Dermis microvascular lymphatic vessel endothelial cell (primary cell): ENCODE data around the gene SLC19A1. TPM values are rescaled to one million over a fixed set of nuclear protein-coding genes. Genes with fewer than 3 reads are reported as not detected.

ENCODE experiments used
- DNase-seq, 2 donors: peaks; one replicate each; pipeline versions ENCODE4 v3.0.0 to v3.0.0-alpha.2; 2010; ENCODE audit warnings: low read depth in 2 of 2
- total RNA-seq: library from RNA; depleted of rRNA; stranded (reverse); fragments of >200 nt; gene quantifications from 2 replicates; pipeline ENCODE4 v1.2.1, GENCODE V29; 2014

The SLC19A1 gene
- total RNA-seq, 1 donor from 2014 or later: 4.9 TPM

DNA sequence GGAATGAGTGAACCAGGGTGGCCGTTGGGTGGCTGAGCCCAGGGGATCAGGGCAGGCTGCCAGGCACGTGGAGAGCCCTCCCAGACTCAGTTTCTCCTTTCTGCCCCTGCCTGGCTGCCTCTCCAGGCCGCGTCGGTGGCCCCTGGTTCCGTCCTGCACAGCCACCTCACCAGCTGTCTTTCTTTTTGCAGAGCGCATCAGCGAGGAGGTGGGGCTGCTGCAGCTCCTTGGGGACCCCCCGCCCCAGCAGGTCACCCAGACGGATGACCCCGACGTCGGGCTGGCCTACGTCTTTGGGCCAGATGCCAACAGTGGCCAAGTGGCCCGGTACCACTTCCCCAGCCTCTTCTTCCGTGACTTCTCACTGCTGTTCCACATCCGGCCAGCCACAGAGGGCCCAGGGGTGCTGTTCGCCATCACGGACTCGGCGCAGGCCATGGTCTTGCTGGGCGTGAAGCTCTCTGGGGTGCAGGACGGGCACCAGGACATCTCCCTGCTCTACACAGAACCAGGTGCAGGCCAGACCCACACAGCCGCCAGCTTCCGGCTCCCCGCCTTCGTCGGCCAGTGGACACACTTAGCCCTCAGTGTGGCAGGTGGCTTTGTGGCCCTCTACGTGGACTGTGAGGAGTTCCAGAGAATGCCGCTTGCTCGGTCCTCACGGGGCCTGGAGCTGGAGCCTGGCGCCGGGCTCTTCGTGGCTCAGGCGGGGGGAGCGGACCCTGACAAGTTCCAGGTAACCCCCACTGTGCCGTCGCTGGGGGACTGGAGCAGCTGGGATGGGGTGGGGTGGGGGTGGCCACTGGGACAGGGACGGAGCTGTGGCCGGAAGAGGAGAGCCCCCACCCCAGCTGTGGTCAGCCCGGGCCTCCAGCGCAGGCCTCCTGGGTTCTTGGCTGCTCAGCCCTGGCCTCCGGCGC is 73.9 kb downstream of the SLC19A1 start:
- no peak for DNase-seq

GRCh38 chr21:45467221-45467779 is 74.9 kb downstream of the SLC19A1 start:
- no peak for DNase-seq

DNA sequence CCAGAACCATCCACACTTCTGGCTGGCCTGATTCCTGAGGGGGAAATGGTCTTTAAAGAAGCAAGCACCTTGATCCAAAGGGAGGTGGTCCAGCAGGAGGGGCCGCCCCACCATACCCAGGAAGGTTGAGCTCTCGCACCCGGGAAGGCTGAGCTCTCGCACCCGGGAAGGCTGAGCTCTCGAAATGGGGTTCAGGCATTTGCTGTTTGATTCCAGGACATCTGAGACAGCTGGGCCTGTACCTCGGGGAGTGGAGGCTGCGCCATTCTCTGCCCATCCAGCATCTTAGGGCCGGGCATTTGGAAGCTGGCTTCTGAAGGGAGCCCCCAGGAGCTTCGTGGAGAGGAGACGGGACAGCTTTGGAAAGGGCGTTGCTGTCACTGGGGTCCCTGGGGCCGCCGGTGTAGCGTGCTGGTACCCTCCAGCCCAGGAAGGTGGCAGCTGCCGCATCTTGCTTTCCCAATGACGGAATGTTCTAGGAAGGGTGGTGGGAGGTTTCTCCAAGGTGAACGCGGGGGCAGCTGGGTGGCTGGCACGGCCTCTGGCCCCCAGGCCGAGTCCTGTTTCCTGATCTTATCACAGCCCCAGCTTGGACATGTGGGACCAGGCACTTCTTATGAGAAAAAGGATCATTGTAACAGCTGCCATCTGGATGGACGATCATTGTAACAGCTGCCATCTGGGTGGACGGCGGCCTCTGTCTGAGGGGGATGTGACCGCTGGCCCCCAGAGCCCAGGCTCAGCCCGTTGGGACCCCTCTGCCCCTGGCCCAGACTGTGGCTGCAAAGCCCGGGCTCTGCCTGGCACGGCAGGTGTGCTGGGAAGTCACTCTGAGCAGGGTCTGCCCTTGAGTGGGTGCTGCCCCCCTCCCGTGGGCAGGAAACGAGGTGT is 75.7 kb downstream of the SLC19A1 start:
- DNase-seq: no peak

DNA sequence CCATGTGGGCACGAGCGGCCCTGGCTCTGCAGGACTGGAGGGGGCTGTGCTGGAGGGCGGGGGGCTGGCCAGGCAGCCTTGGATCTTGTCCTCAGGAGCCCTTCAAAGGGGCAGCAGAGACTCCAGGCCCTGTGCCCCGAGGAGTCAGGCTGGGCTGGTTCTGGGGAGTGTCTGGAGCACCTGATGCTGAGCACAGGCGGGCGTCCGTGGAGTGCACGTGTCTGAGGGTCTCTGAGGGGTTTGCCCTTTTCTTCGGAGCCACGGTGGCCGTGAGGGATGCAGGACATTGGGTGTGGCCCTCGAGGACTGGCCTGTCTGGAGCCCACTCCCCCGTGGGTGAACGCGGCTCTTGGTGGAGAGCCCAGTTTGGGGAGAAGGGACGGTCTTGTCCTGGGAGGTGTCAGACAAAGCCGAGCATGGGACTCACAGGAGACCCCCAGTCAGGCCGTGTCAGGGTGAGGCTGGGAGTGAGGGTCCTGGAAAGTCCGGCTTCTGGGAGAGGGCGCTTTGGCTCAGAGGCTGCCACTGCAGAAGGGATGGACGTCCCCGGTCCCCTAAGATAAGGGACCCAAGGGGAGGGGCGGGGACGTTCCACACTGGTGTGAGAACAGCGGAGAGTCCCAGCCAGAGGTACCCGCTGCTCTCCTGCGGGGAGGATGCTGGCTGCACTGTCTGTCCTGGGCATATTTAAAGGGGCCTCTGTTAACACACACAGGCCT is 76.5 kb downstream of the SLC19A1 start:
- no peak for DNase-seq

DNA sequence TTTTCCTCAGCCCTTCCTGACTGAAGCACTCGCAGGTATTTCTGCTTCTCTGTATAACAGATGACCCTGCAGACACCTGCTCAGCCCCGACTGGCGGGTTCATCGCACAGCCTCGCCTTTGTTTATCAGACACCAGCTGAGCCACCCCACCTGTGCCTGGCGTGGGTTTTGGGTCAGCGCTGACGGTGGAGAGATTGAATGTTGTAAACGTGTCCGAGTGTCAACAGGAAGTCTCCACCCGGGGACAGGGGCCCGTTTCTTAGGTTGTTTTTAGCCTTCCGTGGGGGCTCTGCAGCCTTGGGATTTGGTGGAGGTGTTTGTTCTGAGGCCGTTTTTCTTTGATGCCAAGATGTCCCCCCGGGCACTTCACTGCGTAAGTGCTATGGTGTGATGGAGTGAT is 77.1 kb downstream of the SLC19A1 start:
- DNase-seq: no peak

DNA sequence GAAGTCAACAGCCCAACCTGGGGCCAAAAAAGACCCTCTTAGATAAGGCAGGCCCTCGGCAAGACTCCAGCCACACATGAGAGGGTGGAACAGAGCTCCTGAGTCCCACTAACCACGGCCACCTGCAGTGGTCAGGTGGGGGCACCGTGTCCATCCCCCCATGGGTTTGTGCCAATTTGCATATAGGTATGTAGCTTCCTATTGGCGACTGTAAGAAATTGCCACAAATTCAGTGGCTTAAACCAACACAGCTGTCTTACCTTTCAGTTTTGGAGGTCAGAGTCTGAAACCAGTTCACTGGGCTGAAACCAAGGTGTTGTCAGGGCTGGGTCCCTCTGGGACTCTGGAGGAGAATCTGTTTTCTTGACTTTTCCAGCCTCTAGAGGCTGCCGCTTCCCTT is 77.9 kb downstream of the SLC19A1 start:
- no peak for DNase-seq

DNA sequence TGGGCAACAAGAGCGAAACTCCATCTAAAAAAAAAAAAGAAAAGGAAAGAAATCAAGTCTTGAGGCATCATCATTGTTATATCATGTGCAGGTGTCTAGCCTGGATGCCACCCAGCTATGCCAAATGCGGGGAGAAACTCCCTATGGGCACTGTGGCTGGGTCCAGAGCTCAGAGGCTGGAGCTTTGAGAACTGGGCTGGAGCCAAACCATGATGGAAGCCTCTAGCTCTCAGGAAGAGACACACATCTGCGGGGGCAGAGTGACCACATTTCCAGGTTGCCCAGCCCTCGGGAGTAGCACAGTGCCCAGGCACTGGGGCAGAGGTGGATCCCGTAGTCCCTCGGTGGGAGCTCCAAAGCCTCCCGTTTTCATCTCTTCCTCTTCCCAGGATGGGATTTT is 78.4 kb downstream of the SLC19A1 start:
- DNase-seq: no peak

DNA sequence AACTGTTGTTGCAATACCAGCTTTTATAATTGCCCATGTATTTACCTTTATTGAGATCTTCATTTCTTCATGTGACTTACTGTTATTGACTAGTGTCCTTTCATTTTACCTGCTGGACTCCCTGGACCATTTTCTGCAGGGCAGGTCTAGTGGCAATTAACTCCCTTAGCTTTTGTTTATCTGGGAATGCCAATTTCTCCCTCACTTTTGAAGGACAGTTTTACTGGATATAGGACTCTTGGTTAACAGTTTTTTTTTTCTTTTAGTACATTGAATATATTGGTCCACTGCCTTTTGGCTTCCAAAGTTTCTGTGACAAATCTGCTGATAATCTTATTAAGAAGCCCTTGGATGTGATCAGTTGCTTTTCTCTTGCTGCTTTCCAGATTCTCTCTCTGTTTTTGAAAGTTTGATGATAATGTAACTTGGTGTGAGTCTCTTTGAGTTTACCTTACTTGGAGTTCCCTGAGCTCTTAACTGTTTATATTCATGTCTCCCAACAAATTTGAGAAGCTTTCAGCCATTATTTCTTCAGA is 80.4 kb downstream of the SLC19A1 start:
- DNase-seq: no peak

DNA sequence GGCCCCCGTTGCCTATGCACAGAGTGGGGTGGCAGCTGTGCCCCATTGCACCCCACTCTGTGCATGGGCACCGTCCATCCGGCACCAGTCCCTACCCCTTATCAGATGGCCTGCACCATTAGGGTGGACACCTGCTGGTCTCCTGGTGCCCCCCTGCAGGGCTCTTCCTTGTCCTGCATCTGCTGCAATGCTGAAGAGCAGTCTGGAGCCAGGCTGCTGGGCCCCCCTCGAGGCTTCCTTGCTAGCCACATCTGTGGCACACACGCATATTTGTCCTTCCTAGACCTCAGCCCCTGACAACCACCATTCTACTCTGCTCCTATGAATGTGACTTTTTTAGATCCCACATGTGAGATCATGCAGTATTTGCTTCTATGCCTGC is 80.9 kb downstream of the SLC19A1 start:
- no peak for DNase-seq

DNA sequence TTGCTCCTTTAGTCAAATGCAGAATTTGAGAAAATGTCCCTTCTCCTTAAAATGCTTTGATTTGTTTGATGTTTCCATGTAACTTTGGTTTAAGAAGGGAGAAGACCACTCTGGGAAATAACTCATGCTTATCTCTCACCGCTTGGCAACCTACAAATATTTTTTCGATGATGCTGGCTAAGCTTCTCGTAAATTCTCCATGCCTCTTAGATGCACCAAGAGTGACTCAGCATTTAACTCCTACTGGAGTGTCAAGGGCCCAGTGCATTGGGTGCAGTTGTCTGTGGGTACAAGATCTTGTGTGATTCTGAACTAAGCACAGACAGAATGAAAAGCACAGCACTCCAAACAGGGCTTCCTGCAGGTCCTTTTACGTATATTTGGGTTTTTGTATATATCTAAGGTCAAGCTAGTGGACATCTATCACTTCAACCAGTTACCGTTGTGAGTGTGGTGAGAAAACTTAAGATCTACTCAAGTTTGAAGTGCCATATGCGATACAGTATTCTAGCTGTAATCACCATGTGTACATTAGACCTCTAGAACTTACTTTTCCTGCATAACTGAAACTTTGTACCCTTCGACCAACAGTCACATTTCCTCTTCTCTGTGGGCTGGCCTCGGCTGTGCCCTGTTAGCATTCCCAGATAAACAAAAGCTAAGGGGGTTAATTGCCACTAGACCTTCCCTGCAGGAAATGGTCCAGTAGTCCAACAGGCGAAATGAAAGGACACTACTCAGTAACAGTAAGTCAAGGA is 81.5 kb downstream of the SLC19A1 start:
- no peak for DNase-seq

GRCh38 chr21:45460011-45460565 is 82.2 kb downstream of the SLC19A1 start:
- no peak for DNase-seq

GRCh38 chr21:45459171-45460010 is 82.8 kb downstream of the SLC19A1 start:
- DNase-seq: no peak

DNA sequence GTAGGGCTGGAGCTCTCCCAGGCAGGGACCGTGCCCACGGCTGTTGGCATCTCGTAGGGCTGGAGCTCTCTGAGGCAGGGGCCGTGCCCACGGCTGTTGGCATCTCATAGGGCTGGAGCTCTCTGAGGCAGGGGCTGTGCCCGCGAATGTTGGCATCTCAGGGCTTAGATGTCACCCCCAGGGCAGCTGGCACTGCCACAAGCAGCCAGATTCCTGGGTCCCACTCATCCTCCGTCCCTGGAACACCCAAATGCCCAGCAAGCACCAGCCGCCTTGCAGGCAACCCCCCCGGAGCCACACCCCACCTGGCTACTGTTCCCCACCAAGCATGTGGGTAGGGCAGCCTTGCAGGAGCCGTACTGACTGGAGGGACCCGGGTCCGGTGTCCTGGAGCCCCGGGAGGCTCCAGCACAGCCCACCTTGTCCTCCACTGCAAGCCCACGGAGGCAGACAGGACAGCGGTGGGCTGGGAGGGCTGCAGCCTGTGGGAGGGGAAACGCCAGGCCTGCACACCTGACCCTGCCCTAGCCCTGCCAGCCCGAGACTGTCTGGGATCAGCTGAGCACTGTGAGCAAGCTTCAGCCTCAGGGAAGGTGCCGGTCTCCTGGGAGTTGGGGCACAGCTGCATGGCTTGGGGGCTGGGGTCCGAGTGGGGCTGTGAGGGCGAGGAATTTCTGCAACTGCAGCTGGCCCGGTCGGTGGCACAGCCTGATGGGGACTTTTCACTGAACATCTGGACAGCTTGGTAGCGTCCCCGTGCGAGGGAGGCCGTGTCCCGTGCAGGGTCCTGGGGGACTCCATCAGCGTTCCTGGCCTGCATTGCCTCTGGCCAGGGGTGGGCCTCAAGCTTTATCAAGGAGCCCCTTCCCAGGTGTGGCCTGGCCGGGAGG is 83.7 kb downstream of the SLC19A1 start:
- DNase-seq: no peak

- DNase-seq: no peak
Measured at GRCh38 chr21:45457832-45458172, 84.4 kb downstream of the SLC19A1 start.

DNA sequence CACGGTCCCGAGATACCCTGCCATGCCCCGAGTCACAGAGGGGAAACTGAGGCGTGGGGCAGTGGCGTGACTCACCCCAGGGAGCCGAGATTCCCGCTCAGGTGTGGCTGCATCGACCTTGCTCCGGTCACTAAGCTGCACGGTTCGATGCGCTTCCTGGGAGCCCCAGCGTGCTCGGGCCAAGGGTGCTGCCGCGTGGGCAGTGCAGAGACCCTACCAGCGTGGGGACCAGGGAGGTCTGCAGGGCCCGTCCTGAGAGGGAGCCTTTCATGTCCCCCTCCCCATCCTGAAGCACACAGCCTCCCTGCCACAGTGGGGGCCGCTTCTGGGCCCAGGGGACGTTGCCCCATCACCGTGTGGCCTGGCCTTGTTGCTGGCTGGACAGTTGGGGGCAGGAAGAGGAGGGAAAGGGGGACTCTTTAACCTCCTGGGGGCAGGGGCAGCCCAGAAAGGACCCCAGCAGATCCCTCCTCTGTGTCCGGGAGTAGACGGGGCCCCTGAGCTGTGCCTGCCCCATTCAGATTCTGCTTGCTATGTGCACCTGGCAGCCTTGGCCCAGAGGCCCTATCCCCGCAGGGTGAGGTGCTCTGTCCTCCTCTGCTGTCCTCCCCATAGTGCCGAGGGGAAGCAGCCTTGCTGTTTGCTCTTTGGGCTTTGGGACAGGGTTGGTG is 84.9 kb downstream of the SLC19A1 start:
- DNase-seq: no peak

DNA sequence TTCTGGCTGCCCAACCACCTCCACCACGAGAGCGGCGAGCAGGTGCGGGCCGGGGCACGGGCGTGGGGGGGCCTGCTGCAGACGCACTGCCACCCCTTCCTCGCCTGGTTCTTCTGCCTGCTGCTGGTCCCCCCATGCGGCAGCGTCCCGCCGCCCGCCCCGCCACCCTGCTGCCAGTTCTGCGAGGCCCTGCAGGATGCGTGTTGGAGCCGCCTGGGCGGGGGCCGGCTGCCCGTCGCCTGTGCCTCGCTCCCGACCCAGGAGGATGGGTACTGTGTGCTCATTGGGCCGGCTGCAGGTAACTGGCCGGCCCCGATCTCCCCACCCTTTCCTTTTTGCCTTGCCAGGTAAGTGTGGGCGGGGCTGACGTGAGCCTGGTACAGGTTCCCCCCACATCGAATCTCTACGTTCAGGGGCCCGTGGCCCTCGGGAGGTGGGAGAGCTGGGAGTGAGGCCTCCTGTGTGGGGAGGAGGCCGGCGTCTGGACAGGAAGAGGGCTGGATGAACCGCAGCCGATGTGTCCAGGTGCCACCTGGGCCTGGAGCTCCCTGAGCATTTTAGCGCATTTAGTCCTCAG is 85.6 kb downstream of the SLC19A1 start:
- DNase-seq: no peak
